ENCODE results near the gene TEX11. TPM values are rescaled to one million over a fixed set of nuclear protein-coding genes. Genes with fewer than 3 reads are reported as not detected.

TEX11 gene
- polyA plus RNA-seq, 1 donor (not counting 4 experiments of a cell fraction or from before 2014, with no cell fraction given) = not detected

- no peaks in the 10 kb centered on the region for H3K36me3 ChIP-seq (ENCODE audit: control insufficient read depth in 2 of 2, extremely low read depth in 1 of 2, insufficient read depth in 2 of 2, low read length in 2 of 2)
- H3K4me2 ChIP-seq (ENCODE audit: control insufficient read depth, extremely low read depth, insufficient read depth, low read depth, low read length) = peak overlapping the region; percentile 6
- H3K9me1 ChIP-seq (ENCODE audit: control insufficient read depth, extremely low read depth, insufficient read depth, low read length) = no peaks in the 10 kb centered on the region
- H3K9ac ChIP-seq (ENCODE audit: control insufficient read depth, extremely low read depth, insufficient read depth, low read length) = no peak overlapping the region
- no peak overlapping the region for H3K27ac ChIP-seq (ENCODE audit: control insufficient read depth, insufficient read depth, low read length)
- no peaks in the 10 kb centered on the region for H3K9me3 ChIP-seq (ENCODE audit: control insufficient read depth, low read depth, low read length)
- no peak overlapping the region for H2AFZ ChIP-seq (ENCODE audit: control insufficient read depth, low read length)
- DNase-seq (ENCODE audit: low read depth, low spot score) (no peak), FAIRE-seq (no peak)
- TF ChIP-seq CTCF (optimal IDR thresholded peaks at IDR 0.05 in 1 of 3, IDR thresholded peaks at IDR 0.05 in 1 of 3, conservative IDR thresholded peaks at IDR 0.05 in 1 of 3; ENCODE audit: extremely low read depth in 1 of 3, insufficient read depth in 2 of 3, low read length in 3 of 3) = no peak
- TF ChIP-seq EZH2 (IDR thresholded peaks at IDR 0.05; ENCODE audit: low read length) = no peak
- no peak overlapping the region for H3K4me3 ChIP-seq (ENCODE audit: control insufficient read depth in 2 of 3, extremely low read depth in 1 of 3, insufficient read depth in 2 of 3, low read depth in 1 of 3, low read length in 3 of 3)
- dilution Hi-C loops (cut with MboI; ENCODE audit: extremely low pct_ligation_motif_present, low sequenced_read_pairs) = no loop called here
- no peaks in the 10 kb centered on the region for H3K27me3 ChIP-seq (ENCODE audit: control insufficient read depth, extremely low read depth, insufficient read depth, low read length)
- H4K20me1 ChIP-seq (ENCODE audit: control insufficient read depth, extremely low read depth, insufficient read depth, low read length) = no peaks in the 10 kb centered on the region
- no peaks in the 10 kb centered on the region for H3K79me2 ChIP-seq (ENCODE audit: control insufficient read depth, insufficient read depth, low read length)
- peaks cover 5% of the 10 kb centered on the region for H3K4me1 ChIP-seq (ENCODE audit: control insufficient read depth, extremely low read depth, insufficient read depth, low read length)
Measured at GRCh38 chrX:70554081-70554480, 354.4 kb downstream of the TEX11 start.

GRCh38 chrX:70553516-70553915 lies 355.0 kb downstream of the TEX11 start:
- DNase-seq (ENCODE audit: low read depth, low spot score) (no peak), FAIRE-seq (no peak)
- Histone ChIP-seq H3K4me1 (ENCODE audit: control insufficient read depth, extremely low read depth, insufficient read depth, low read length) (peaks cover 5% of the 10 kb centered on the region), H3K9me3 (ENCODE audit: control insufficient read depth, low read depth, low read length) (no peaks in the 10 kb centered on the region), H3K9me1 (ENCODE audit: control insufficient read depth, extremely low read depth, insufficient read depth, low read length) (no peaks in the 10 kb centered on the region), H3K9ac (ENCODE audit: control insufficient read depth, extremely low read depth, insufficient read depth, low read length) (no peak overlapping the region), H3K27me3 (ENCODE audit: control insufficient read depth, extremely low read depth, insufficient read depth, low read length) (no peaks in the 10 kb centered on the region), H3K36me3 (ENCODE audit: control insufficient read depth in 2 of 2, extremely low read depth in 1 of 2, insufficient read depth in 2 of 2, low read length in 2 of 2) (no peaks in the 10 kb centered on the region), H3K4me2 (ENCODE audit: control insufficient read depth, extremely low read depth, insufficient read depth, low read depth, low read length) (no peak overlapping the region), H2AFZ (ENCODE audit: control insufficient read depth, low read length) (no peak overlapping the region), H4K20me1 (ENCODE audit: control insufficient read depth, extremely low read depth, insufficient read depth, low read length) (no peaks in the 10 kb centered on the region), H3K4me3 (ENCODE audit: control insufficient read depth in 2 of 3, extremely low read depth in 1 of 3, insufficient read depth in 2 of 3, low read depth in 1 of 3, low read length in 3 of 3) (no peak overlapping the region), H3K27ac (ENCODE audit: control insufficient read depth, insufficient read depth, low read length) (no peak overlapping the region), H3K79me2 (ENCODE audit: control insufficient read depth, insufficient read depth, low read length) (no peaks in the 10 kb centered on the region)
- TF ChIP-seq CTCF (optimal IDR thresholded peaks at IDR 0.05 in 1 of 3, IDR thresholded peaks at IDR 0.05 in 1 of 3, conservative IDR thresholded peaks at IDR 0.05 in 1 of 3; ENCODE audit: extremely low read depth in 1 of 3, insufficient read depth in 2 of 3, low read length in 3 of 3) = no peak
- no peak for TF ChIP-seq EZH2 (IDR thresholded peaks at IDR 0.05; ENCODE audit: low read length)
- dilution Hi-C loops (cut with MboI; ENCODE audit: extremely low pct_ligation_motif_present, low sequenced_read_pairs) = no loop called here
